Smooth muscle cell (in vitro differentiated cells): ENCODE measurements around the gene CD248. TPM values are rescaled to one million over a fixed set of nuclear protein-coding genes. Genes with fewer than 3 reads are reported as not detected.

Experiments
- DNase-seq: peaks from one replicate; lab custom pipeline; 2025; ENCODE audit not compliant: unreplicated experiment; lab: John Stamatoyannopoulos, UW
- H2AFZ ChIP-seq: fragments of 200-600 bp; sonication (generic); 2 replicates; pipeline ENCODE4 v1.6.0; 2016; ENCODE audit warnings: antibody characterized with exemption, low read depth, mild to moderate bottlenecking
- H3F3A ChIP-seq: fragments of 200-600 bp; sonication (generic); 2 replicates; pipeline ENCODE4 v1.6.0; 2017; ENCODE audit warnings: antibody characterized with exemption, low read depth
- H3K27ac ChIP-seq: fragments of 200-600 bp; sonication (generic); 2 replicates; pipeline ENCODE4 v1.5.1; 2016; ENCODE audit warnings: low read depth, mild to moderate bottlenecking
- H3K27me3 ChIP-seq: fragments of 200-600 bp; sonication (generic); 2 replicates; pipeline ENCODE4 v1.6.1; 2016; ENCODE audit warnings: low read depth, mild to moderate bottlenecking
- H3K36me3 ChIP-seq: fragments of 200-600 bp; sonication (generic); 2 replicates; pipeline ENCODE4 v1.5.1; 2016; ENCODE audit warnings: low read depth
- H3K4me1 ChIP-seq: fragments of 200-600 bp; sonication (generic); 2 replicates; pipeline ENCODE4 v1.5.1; 2016; ENCODE audit warnings: low read depth
- H3K4me2 ChIP-seq: fragments of 200-600 bp; sonication (generic); 2 replicates; pipeline ENCODE4 v1.6.0; 2016; ENCODE audit warnings: mild to moderate bottlenecking
- H3K4me3 ChIP-seq: fragments of 200-600 bp; sonication (generic); 2 replicates; pipeline ENCODE4 v1.5.1; 2016; ENCODE audit warnings: mild to moderate bottlenecking
- H3K79me2 ChIP-seq: fragments of 200-600 bp; sonication (generic); 2 replicates; pipeline ENCODE4 v1.6.0; 2016; ENCODE audit warnings: low read depth, mild to moderate bottlenecking
- H3K9ac ChIP-seq: fragments of 200-600 bp; sonication (generic); 2 replicates; pipeline ENCODE4 v1.6.0; 2016; ENCODE audit warnings: low read depth
- H3K9me3 ChIP-seq: fragments of 200-600 bp; sonication (generic); replicated peaks from 2 replicates; pipeline ENCODE4 v1.5.1; 2016; ENCODE audit warnings: low read depth
- H4K20me1 ChIP-seq: fragments of 200-600 bp; sonication (generic); 2 replicates; pipeline ENCODE4 v1.6.0; 2016; ENCODE audit warnings: low read depth
- CTCF ChIP-seq: fragments of 200-600 bp; sonication (generic); IDR thresholded peaks from 2 replicates; pipeline ENCODE4 v1.5.1; 2017; ENCODE audit warnings: borderline replicate concordance, mild to moderate bottlenecking, antibody characterized with exemption; ENCODE audit not compliant: insufficient read depth, poor library complexity, severe bottlenecking
- WGBS: methylation state at CpG from one replicate; pipeline ENCODE4 v1.1.7; 2016; ENCODE audit warnings: low lambda C conversion rate; 5-methylcytosine and 5-hydroxymethylcytosine counted together
- polyA plus RNA-seq: library from polyadenylated mRNA; unstranded; fragments of >200 nt; fragmentation: Nextera tagmentation; extraction: Ambion mirVana; gene quantifications from 2 replicates; pipeline ENCODE4 v1.2.1, GENCODE V29; 2016
- total RNA-seq: library from RNA; depleted of rRNA; stranded (reverse); fragments of >200 nt; gene quantifications from 2 replicates; pipeline ENCODE4 v1.2.3, GENCODE V29; 2014

The CD248 gene
- total and polyA plus RNA-seq, 2 experiments from 2014 or later: 35.5 to 287 TPM

- Histone ChIP-seq H3K27ac (peak within 1 kb of the TSS; percentile 88), H4K20me1 (no peaks in the 10 kb centered on the region), H3K79me2 (peaks cover 31% of the 10 kb centered on the region), H3K4me2 (peak within 1 kb of the TSS; percentile 91), H3K9me3 (no peaks in the 10 kb centered on the region), H3K9ac (peak within 1 kb of the TSS; percentile 95), H3F3A (no peaks in the 10 kb centered on the region), H3K4me1 (peaks cover 28% of the 10 kb centered on the region), H3K27me3 (no peaks in the 10 kb centered on the region), H3K4me3 (peak within 1 kb of the TSS; percentile 95), H3K36me3 (no peaks in the 10 kb centered on the region), H2AFZ (peak within 1 kb of the TSS; percentile 89)
- peak; percentile 81 for DNase-seq
- no peak for TF ChIP-seq CTCF
- WGBS: 1% methylated on average over 59 of the region's 59 CpGs
Observed at GRCh38 chr11:66344550-66345315, 27.9 kb upstream of the CD248 start, which contains the start of gene BRMS1. Gene BRMS1, minus strand, starts transcription at chr11:66345104. Its CDS starts 2,870 bp downstream, at chr11:66342234.

GRCh38 chr11:66343176-66343575, 26.3 kb upstream of the CD248 start:
- no peak for DNase-seq
- H3K27ac ChIP-seq: no peak overlapping the region
- no peaks in the 10 kb centered on the region for H3K9me3 ChIP-seq
- TF ChIP-seq CTCF: no peak
- no peak overlapping the region for H2AFZ ChIP-seq
- no peak overlapping the region for H3K4me3 ChIP-seq
- H3K36me3 ChIP-seq: no peaks in the 10 kb centered on the region
- no peaks in the 10 kb centered on the region for H3K27me3 ChIP-seq
- no peaks in the 10 kb centered on the region for H4K20me1 ChIP-seq
- H3K9ac ChIP-seq: no peak overlapping the region
- 97% methylated on average over 8 of the region's 8 CpGs for WGBS
- H3K4me1 ChIP-seq: peaks cover 28% of the 10 kb centered on the region
- peaks cover 31% of the 10 kb centered on the region for H3K79me2 ChIP-seq
- H3F3A ChIP-seq: peaks cover 5% of the 10 kb centered on the region
- H3K4me2 ChIP-seq: peak overlapping the region; percentile 91

GRCh38 chr11:66341502-66342126, 24.8 kb upstream of the CD248 start:
- Histone ChIP-seq H3K27me3 (no peaks in the 10 kb centered on the region), H3K4me2 (no peak overlapping the region), H3K4me3 (no peak overlapping the region), H3K9ac (no peak overlapping the region), H3K9me3 (no peaks in the 10 kb centered on the region), H4K20me1 (peaks cover 4% of the 10 kb centered on the region), H3K4me1 (peaks cover 25% of the 10 kb centered on the region), H3K79me2 (peaks cover 29% of the 10 kb centered on the region), H2AFZ (no peak overlapping the region), H3K27ac (no peak overlapping the region), H3F3A (peaks cover 16% of the 10 kb centered on the region), H3K36me3 (no peaks in the 10 kb centered on the region)
- TF ChIP-seq CTCF: no peak
- DNase-seq: no peak
- over 99% methylated on average over 21 of the region's 21 CpGs for WGBS
